H1 (cell line): Measurements from ENCODE around the gene IKZF1. TPM values are rescaled to one million over a fixed set of nuclear protein-coding genes. Genes with fewer than 3 reads are reported as not detected.

Experiments used
- CTCF ChIA-PET: fragments of 300-600 bp; sonication (Branson Sonifier 250); formaldehyde crosslinking; loops from one replicate; lab custom pipeline; 2021; ENCODE audit not compliant: partially characterized antibody; lab: Charles Lee
- POLR2A ChIA-PET: fragments of 300-600 bp; sonication (Branson Sonifier 250); formaldehyde crosslinking; loops from one replicate; lab custom pipeline; 2021; ENCODE audit warnings: inconsistent platforms; ENCODE audit not compliant: partially characterized antibody; lab: Charles Lee
- DNase-seq, 2 experiments: peaks; one replicate each; pipeline versions ENCODE4 v3.0.0 to v3.0.0-alpha.2; 2010 to 2022; ENCODE audit warnings: low spot score in 2 of 2, low read depth in 1 of 2, mixed read lengths in 1 of 2
- FAIRE-seq: peaks from 2 replicates; lab custom pipeline; 2011; peaks lifted over from hg19 to GRCh38; lab: Jason Lieb, UNC
- H2AFZ ChIP-seq: 2 replicates; pipeline ENCODE4 v1.8.1; 2012; ENCODE audit warnings: low read length, inconsistent platforms
- H2AK5ac ChIP-seq: 2 replicates; pipeline ENCODE4 v1.6.1; 2013; ENCODE audit warnings: low read depth, low read length
- H2BK120ac ChIP-seq: replicated peaks from 2 replicates; pipeline ENCODE3; 2013; ENCODE audit warnings: low read depth, low read length, inconsistent platforms
- H2BK12ac ChIP-seq: 2 replicates; pipeline ENCODE4 v1.6.1; 2013; ENCODE audit warnings: low read depth, low read length
- H2BK15ac ChIP-seq: 2 replicates; pipeline ENCODE4 v1.6.1; 2013; ENCODE audit warnings: low read length
- H2BK20ac ChIP-seq: 2 replicates; pipeline ENCODE4 v1.6.1; 2013; ENCODE audit warnings: low read length
- H2BK5ac ChIP-seq: 2 replicates; pipeline ENCODE4 v1.6.1; 2013; ENCODE audit warnings: low read depth, low read length
- H3K14ac ChIP-seq: 2 replicates; pipeline ENCODE4 v1.6.1; 2013; ENCODE audit warnings: inconsistent platforms; ENCODE audit not compliant: insufficient read length
- H3K18ac ChIP-seq: 2 replicates; pipeline ENCODE4 v1.6.1; 2013; ENCODE audit warnings: low read length; ENCODE audit errors: extremely low read depth
- H3K23ac ChIP-seq: 2 replicates; pipeline ENCODE4 v1.6.1; 2013; ENCODE audit warnings: inconsistent platforms; ENCODE audit not compliant: insufficient read length
- H3K23me2 ChIP-seq: 2 replicates; pipeline ENCODE4 v1.6.1; 2013; ENCODE audit warnings: low read depth, low read length
- H3K27ac ChIP-seq: 2 replicates; pipeline ENCODE4 v1.6.1; 2011; ENCODE audit warnings: low read depth, low read length, inconsistent platforms
- H3K27me3 ChIP-seq, 4 experiments: replicated peaks in 1 of 4; 1 replicate in 1 of 4; 2 replicates in 3 of 4; pipeline versions ENCODE4 v1.6.1 to v1.8.1; 2011 to 2013; ENCODE audit warnings: low read length in 3 of 4, mild to moderate bottlenecking in 3 of 4, inconsistent platforms in 2 of 4, mixed read lengths in 2 of 4, moderate library complexity in 1 of 4; ENCODE audit not compliant: control insufficient read depth in 3 of 4, insufficient read depth in 3 of 4; ENCODE audit errors: extremely low read depth in 1 of 4
- H3K36me3 ChIP-seq, 4 experiments: 2 replicates each; pipeline versions ENCODE4 v1.6.1 to v1.8.1; 2011 to 2013; ENCODE audit warnings: mild to moderate bottlenecking in 4 of 4, low read length in 3 of 4, moderate library complexity in 2 of 4, control low read depth in 1 of 4, inconsistent platforms in 1 of 4; ENCODE audit not compliant: insufficient read depth in 4 of 4, control insufficient read depth in 2 of 4
- H3K4ac ChIP-seq: replicated peaks from 2 replicates; pipeline ENCODE3; 2013; ENCODE audit warnings: low read length, low read depth, mixed read lengths, inconsistent platforms; ENCODE audit not compliant: insufficient read length
- H3K4me1 ChIP-seq, 4 experiments: replicated peaks in 1 of 4; 1 replicate in 1 of 4; 2 replicates in 3 of 4; pipeline versions ENCODE4 v1.6.1 to v1.8.1; 2011 to 2013; ENCODE audit warnings: low read length in 3 of 4, inconsistent platforms in 2 of 4, mixed read lengths in 1 of 4; ENCODE audit not compliant: insufficient read depth in 4 of 4, control insufficient read depth in 3 of 4
- H3K4me2 ChIP-seq, 2 experiments: 2 replicates each; pipeline versions ENCODE4 v1.6.1 to v1.8.1; 2011 to 2013; ENCODE audit warnings: low read depth in 2 of 2, low read length in 2 of 2, control low read depth in 1 of 2, inconsistent platforms in 1 of 2, mild to moderate bottlenecking in 1 of 2; ENCODE audit not compliant: insufficient read depth in 1 of 2
- H3K4me3 ChIP-seq, 4 experiments: fragments of 200-600, 300-600 bp in 1 of 4; sonication (generic), shearing (Covaris generic), sonication (Bioruptor Twin) in 1 of 4; 2 replicates each; pipeline versions ENCODE4 v1.5.1 to v1.8.1; 2011 to 2016; ENCODE audit warnings: low read length in 4 of 4, low read depth in 3 of 4, control low read depth in 2 of 4, inconsistent platforms in 2 of 4, mild to moderate bottlenecking in 2 of 4, mixed read lengths in 1 of 4, moderate library complexity in 1 of 4; ENCODE audit not compliant: insufficient read depth in 2 of 4; ENCODE audit errors: extremely low read depth in 1 of 4
- H3K56ac ChIP-seq: replicated peaks from 2 replicates; pipeline ENCODE3; 2013; ENCODE audit warnings: low read depth, mild to moderate bottlenecking, mixed read lengths, low read length, inconsistent platforms; ENCODE audit not compliant: insufficient read length
- H3K79me1 ChIP-seq: 2 replicates; pipeline ENCODE4 v1.6.1; 2013; ENCODE audit warnings: low read depth, low read length, control low read depth
- H3K79me2 ChIP-seq, 2 experiments: 2 replicates each; pipeline versions ENCODE4 v1.6.1 to v1.8.1; 2012 to 2013; ENCODE audit warnings: low read length in 2 of 2, mild to moderate bottlenecking in 2 of 2, inconsistent platforms in 1 of 2; ENCODE audit not compliant: insufficient read depth in 2 of 2, control insufficient read depth in 1 of 2
- H3K9ac ChIP-seq, 4 experiments: replicated peaks in 1 of 4; 1 replicate in 1 of 4; 2 replicates in 3 of 4; pipeline versions ENCODE4 v1.6.1 to v1.8.1; 2011 to 2013; ENCODE audit warnings: low read depth in 3 of 4, low read length in 3 of 4, control low read depth in 2 of 4, mild to moderate bottlenecking in 2 of 4, moderate library complexity in 2 of 4, inconsistent platforms in 1 of 4; ENCODE audit errors: extremely low read depth in 1 of 4
- H3K9me3 ChIP-seq, 2 experiments: 2 replicates each; pipeline versions ENCODE4 v1.6.1 to v1.8.1; 2012 to 2013; ENCODE audit warnings: mild to moderate bottlenecking in 2 of 2, moderate library complexity in 2 of 2, control low read depth in 1 of 2, inconsistent platforms in 1 of 2, low read depth in 1 of 2, low read length in 1 of 2, mixed read lengths in 1 of 2; ENCODE audit not compliant: insufficient read depth in 2 of 2
- H4K20me1 ChIP-seq, 2 experiments: replicated peaks in 1 of 2; 2 replicates each; pipeline versions ENCODE3 to v1.8.1; 2011 to 2013; ENCODE audit warnings: inconsistent platforms in 2 of 2, low read length in 2 of 2, mild to moderate bottlenecking in 1 of 2; ENCODE audit not compliant: insufficient read depth in 2 of 2, control insufficient read depth in 1 of 2
- H4K5ac ChIP-seq: 2 replicates; pipeline ENCODE4 v1.6.1; 2013; ENCODE audit warnings: low read length, low read depth, mixed read lengths, inconsistent platforms; ENCODE audit not compliant: insufficient read length
- H4K8ac ChIP-seq: 2 replicates; pipeline ENCODE4 v1.8.0; 2013; ENCODE audit warnings: mild to moderate bottlenecking, moderate library complexity, low read length, inconsistent platforms; ENCODE audit not compliant: insufficient read depth; ENCODE audit errors: extremely low read depth
- H4K91ac ChIP-seq: replicated peaks from 2 replicates; pipeline ENCODE3; 2013; ENCODE audit warnings: low read length, mixed read lengths, inconsistent platforms; ENCODE audit not compliant: insufficient read length
- CHD1 ChIP-seq: IDR thresholded peaks from 2 replicates; pipeline ENCODE4 v1.6.1; 2012; ENCODE audit warnings: low read depth, low read length, improper control_type of control experiment
- EGR1 ChIP-seq: IDR thresholded peaks from 2 replicates; pipeline ENCODE4 v1.6.1; 2011; ENCODE audit warnings: low read depth, low read length, borderline replicate concordance
- RXRA ChIP-seq: IDR thresholded peaks from 2 replicates; pipeline ENCODE4 v1.6.1; 2011; ENCODE audit warnings: low read depth, mild to moderate bottlenecking, low read length, moderate library complexity; ENCODE audit not compliant: insufficient read depth
- SIRT6 ChIP-seq: IDR thresholded peaks from one replicate; pipeline ENCODE4 v1.7.1; 2012; ENCODE audit warnings: low read length, inconsistent platforms
- USF2 ChIP-seq: IDR thresholded peaks from 2 replicates; pipeline ENCODE4 v1.6.1; 2011; ENCODE audit warnings: low read length, improper control_type of control experiment
- WGBS, 2 experiments: shearing (Covaris generic) in 1 of 2; methylation state at CpG; one replicate each; pipeline versions ENCODE4 v1.1.6 to v1.1.7; 2013 to 2015; ENCODE audit warnings: low lambda C conversion rate in 2 of 2, mixed read lengths in 2 of 2, inconsistent platforms in 1 of 2, low coverage in 1 of 2, missing lambda C conversion rate in 1 of 2; ENCODE audit not compliant: insufficient replicate concordance in 2 of 2, insufficient coverage in 1 of 2, insufficient read length in 1 of 2; ENCODE audit errors: extremely low coverage in 1 of 2, missing lambda C conversion rate in 1 of 2; 5-methylcytosine and 5-hydroxymethylcytosine counted together
- polyA plus RNA-seq, 7 experiments: library from polyadenylated mRNA; depleted of rRNA in 3 of 7; stranded (reverse) in 5 of 7; unstranded in 2 of 7; fragments of >200 nt in 5 of 7; fragments of 200-250 nt in 2 of 7; gene quantifications; 1 replicate in 5 of 7; 2 replicates in 1 of 7; 4 replicates in 1 of 7; pipeline versions ENCODE4 v1.2.1 to v1.2.3, GENCODE V29; 2011 to 2013; ENCODE audit warnings: missing spikeins in 2 of 7, mixed read lengths in 2 of 7
- total RNA-seq: library from RNA; stranded (reverse); fragmentation: NEBNext Ultra II Directional; extraction: Animal tissue kit (Norgen Biotek cat#: 25700); gene quantifications from 2 replicates; pipeline ENCODE4 v1.2.1, GENCODE V29; 2021

The IKZF1 gene
- total and polyA plus RNA-seq, 2 of the 8 experiments (the other 6 are each of a cell fraction or from before 2014, with no cell fraction given), result 0.74 to 1.5 TPM

- no peak overlapping the region for H3K27ac ChIP-seq
- no peak overlapping the region for H4K5ac ChIP-seq
- no peak overlapping the region for H3K4ac ChIP-seq
- H3K79me2 ChIP-seq, result no peaks in the 10 kb centered on the region
- H4K8ac ChIP-seq, result no peak overlapping the region
- H3K27me3 ChIP-seq, result no peaks in the 10 kb centered on the region
- no peak for TF ChIP-seq RXRA
- no peak for TF ChIP-seq EGR1
- no peak for TF ChIP-seq SIRT6
- TF ChIP-seq USF2, result no peak
- no peak for TF ChIP-seq CHD1
- TF ChIP-seq, all 59 proteins: peak for 0
- H2AK5ac ChIP-seq, result no peak overlapping the region
- H2AFZ ChIP-seq, result no peak overlapping the region
- H2BK12ac ChIP-seq, result no peak overlapping the region
- no peak overlapping the region for H2BK20ac ChIP-seq
- no peaks in the 10 kb centered on the region for H3K23me2 ChIP-seq
- CTCF ChIA-PET, result interaction anchor here (0.9 to 1.4 kb wide), 2 partner anchors 14 to 147 kb away, joined by 3 read pairs; no protein-coding TSS in a partner anchor
- no peak overlapping the region for H3K56ac ChIP-seq
- no peak overlapping the region for H3K4me2 ChIP-seq
- 69% methylated on average over 1 of the region's 1 CpG; no CpG with 5 or more reads in 1 of the 2 experiments for WGBS, 2 experiments
- H2BK120ac ChIP-seq, result no peak overlapping the region
- H3K18ac ChIP-seq, result no peak overlapping the region
- H3K4me3 ChIP-seq, result no peak overlapping the region
- no peak overlapping the region for H2BK15ac ChIP-seq
- H3K9ac ChIP-seq, result no peak overlapping the region
- DNase-seq (no peak), FAIRE-seq (no peak)
- POLR2A ChIA-PET, result no interaction called here
- no peak overlapping the region for H2BK5ac ChIP-seq
- H3K79me1 ChIP-seq, result no peaks in the 10 kb centered on the region
- H3K4me1 ChIP-seq, result no peaks in the 10 kb centered on the region
- no peaks in the 10 kb centered on the region for H4K20me1 ChIP-seq
- no peaks in the 10 kb centered on the region for H3K36me3 ChIP-seq
- H3K14ac ChIP-seq, result no peak overlapping the region
- no peak overlapping the region for H3K23ac ChIP-seq
- no peaks in the 10 kb centered on the region for H3K9me3 ChIP-seq
- H4K91ac ChIP-seq, result no peak overlapping the region
Observed at GRCh38 chr7:50352751-50353150, 48.2 kb downstream of the IKZF1 start.
